Measurements from ENCODE around the gene MXI1.

- TF ChIP-seq, protein P1, sequence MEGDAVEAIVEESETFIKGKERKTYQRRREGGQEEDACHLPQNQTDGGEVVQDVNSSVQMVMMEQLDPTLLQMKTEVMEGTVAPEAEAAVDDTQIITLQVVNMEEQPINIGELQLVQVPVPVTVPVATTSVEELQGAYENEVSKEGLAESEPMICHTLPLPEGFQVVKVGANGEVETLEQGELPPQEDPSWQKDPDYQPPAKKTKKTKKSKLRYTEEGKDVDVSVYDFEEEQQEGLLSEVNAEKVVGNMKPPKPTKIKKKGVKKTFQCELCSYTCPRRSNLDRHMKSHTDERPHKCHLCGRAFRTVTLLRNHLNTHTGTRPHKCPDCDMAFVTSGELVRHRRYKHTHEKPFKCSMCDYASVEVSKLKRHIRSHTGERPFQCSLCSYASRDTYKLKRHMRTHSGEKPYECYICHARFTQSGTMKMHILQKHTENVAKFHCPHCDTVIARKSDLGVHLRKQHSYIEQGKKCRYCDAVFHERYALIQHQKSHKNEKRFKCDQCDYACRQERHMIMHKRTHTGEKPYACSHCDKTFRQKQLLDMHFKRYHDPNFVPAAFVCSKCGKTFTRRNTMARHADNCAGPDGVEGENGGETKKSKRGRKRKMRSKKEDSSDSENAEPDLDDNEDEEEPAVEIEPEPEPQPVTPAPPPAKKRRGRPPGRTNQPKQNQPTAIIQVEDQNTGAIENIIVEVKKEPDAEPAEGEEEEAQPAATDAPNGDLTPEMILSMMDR (IDR thresholded peaks at IDR 0.05 in 8 of 11, conservative IDR thresholded peaks at IDR 0.05 in 3 of 11): no peak
- no peak for TF ChIP-seq POLR2A (IDR thresholded peaks at IDR 0.05)
- TF ChIP-seq POLR2AphosphoS5 (IDR thresholded peaks at IDR 0.05): peak in 2 of 3 donors; percentile 53
Observed at GRCh38 chr10:110207011-110207804, at the start of gene MXI1.
